Endothelial cell of umbilical vein (primary cell): ENCODE data around the gene N4BP3. TPM values are rescaled to one million over a fixed set of nuclear protein-coding genes. Genes with fewer than 3 reads are reported as not detected.

Source experiments
- BruUV-seq: library from RNA; stranded (reverse); fragments of 400-500 nt; replicated peaks from 2 replicates; lab custom pipeline; 2021; lab: Mats Ljungman, UMichigan
- CTCF ChIA-PET: fragments of 300-600, 350-600 bp; sonication (Branson Sonifier 250); formaldehyde crosslinking; loops from one replicate; lab custom pipeline; 2021; ENCODE audit warnings: antibody characterized with exemption, inconsistent platforms; lab: Charles Lee
- POLR2A ChIA-PET: fragments of 300-600, 350-600 bp; sonication (Branson Sonifier 250); formaldehyde crosslinking; loops from one replicate; lab custom pipeline; 2021; ENCODE audit warnings: antibody characterized with exemption, inconsistent platforms; lab: Charles Lee
- DNase-seq: peaks from one replicate; pipeline ENCODE4 v3.0.0-alpha.2; 2011; ENCODE audit warnings: low read depth, low spot score
- FAIRE-seq: peaks from 2 replicates; lab custom pipeline; 2011; peaks lifted over from hg19 to GRCh38; lab: Jason Lieb, UNC
- H2AFZ ChIP-seq: 2 replicates; pipeline ENCODE4 v1.6.0; 2012; ENCODE audit warnings: low read depth, low read length, control low read depth, inconsistent platforms
- H3K27ac ChIP-seq: 2 replicates; pipeline ENCODE4 v1.5.1; 2011; ENCODE audit warnings: low read depth, mild to moderate bottlenecking, control low read depth, low read length, moderate library complexity; ENCODE audit not compliant: insufficient read depth
- H3K27me3 ChIP-seq, 2 experiments: 2 replicates each; pipeline versions ENCODE4 v1.6.0 to v1.6.1; 2011; ENCODE audit warnings: low read length in 2 of 2, mixed read lengths in 1 of 2; ENCODE audit not compliant: control insufficient read depth in 2 of 2, insufficient read depth in 2 of 2
- H3K36me3 ChIP-seq, 2 experiments: 2 replicates in 1 of 2; 3 replicates in 1 of 2; pipeline ENCODE4 v1.5.1; 2011; ENCODE audit warnings: low read length in 2 of 2, mild to moderate bottlenecking in 1 of 2, moderate library complexity in 1 of 2; ENCODE audit not compliant: control insufficient read depth in 2 of 2, insufficient read depth in 2 of 2; ENCODE audit errors: extremely low read depth in 1 of 2
- H3K4me1 ChIP-seq: 3 replicates; pipeline ENCODE4 v1.5.1; 2011; ENCODE audit warnings: mild to moderate bottlenecking, low read length; ENCODE audit not compliant: control insufficient read depth, insufficient read depth; ENCODE audit errors: extremely low read depth
- H3K4me2 ChIP-seq: 2 replicates; pipeline ENCODE4 v1.6.1; 2011; ENCODE audit warnings: low read length, control low read depth, mixed read lengths; ENCODE audit not compliant: insufficient read depth
- H3K4me3 ChIP-seq, 3 experiments: fragments of 200-600 bp in 1 of 3; sonication (generic), shearing (Covaris generic) in 1 of 3; replicated peaks in 1 of 3; 2 replicates each; pipeline ENCODE4 v1.5.1; 2011 to 2016; ENCODE audit warnings: control low read depth in 3 of 3, low read length in 3 of 3, mild to moderate bottlenecking in 2 of 3, inconsistent platforms in 1 of 3, low read depth in 1 of 3, moderate library complexity in 1 of 3; ENCODE audit not compliant: insufficient read depth in 1 of 3
- H3K79me2 ChIP-seq: 2 replicates; pipeline ENCODE4 v1.6.0; 2012; ENCODE audit warnings: low read length, inconsistent platforms; ENCODE audit not compliant: control insufficient read depth, insufficient read depth
- H3K9ac ChIP-seq: replicated peaks from 2 replicates; pipeline ENCODE3; 2011; ENCODE audit warnings: low read length, control low read depth; ENCODE audit not compliant: insufficient read depth; ENCODE audit errors: extremely low read depth
- H3K9me1 ChIP-seq: replicated peaks from 3 replicates; pipeline ENCODE4 v1.6.0; 2011; ENCODE audit warnings: mild to moderate bottlenecking, low read length; ENCODE audit not compliant: control insufficient read depth, insufficient read depth; ENCODE audit errors: extremely low read depth
- H3K9me3 ChIP-seq: replicated peaks from 2 replicates; pipeline ENCODE4 v1.5.1; 2012; ENCODE audit warnings: low read length, inconsistent platforms; ENCODE audit not compliant: control insufficient read depth, insufficient read depth
- H4K20me1 ChIP-seq: replicated peaks from 2 replicates; pipeline ENCODE3; 2011; ENCODE audit warnings: mild to moderate bottlenecking, low read length; ENCODE audit not compliant: control insufficient read depth, insufficient read depth; ENCODE audit errors: extremely low read depth
- CTCF ChIP-seq, 2 donors: IDR thresholded peaks; 1 replicate in 1 of 2; 2 replicates in 1 of 2; pipeline ENCODE4 v1.5.1; 2011; ENCODE audit warnings: low read length in 2 of 2, mild to moderate bottlenecking in 2 of 2, moderate library complexity in 2 of 2, control low read depth in 1 of 2, inconsistent platforms in 1 of 2, low read depth in 1 of 2; ENCODE audit not compliant: insufficient read depth in 1 of 2; ENCODE audit errors: extremely low read depth in 1 of 2
- EZH2 ChIP-seq: IDR thresholded peaks from 2 replicates; pipeline ENCODE4 v1.6.1; 2012; ENCODE audit warnings: borderline replicate concordance, low read depth, mild to moderate bottlenecking, moderate library complexity, low read length, inconsistent platforms; ENCODE audit not compliant: severe bottlenecking
- FOS ChIP-seq: IDR thresholded peaks from 2 replicates; pipeline ENCODE4 v1.6.1; 2011; ENCODE audit warnings: mild to moderate bottlenecking, low read length, moderate library complexity, borderline replicate concordance; ENCODE audit not compliant: insufficient read depth
- GATA2 ChIP-seq: IDR thresholded peaks from 2 replicates; pipeline ENCODE4 v1.7.0; 2011; ENCODE audit warnings: low read depth, mild to moderate bottlenecking, moderate library complexity, mixed read lengths, low read length; ENCODE audit not compliant: insufficient read length, insufficient read depth
- JUN ChIP-seq: IDR thresholded peaks from 2 replicates; pipeline ENCODE4 v1.6.1; 2011; ENCODE audit warnings: borderline replicate concordance, low read depth; ENCODE audit not compliant: insufficient read length, insufficient read depth
- MAX ChIP-seq: IDR thresholded peaks from 2 replicates; pipeline ENCODE4 v1.6.1; 2011; ENCODE audit not compliant: insufficient read depth, insufficient read length
- MYC ChIP-seq: IDR thresholded peaks from one replicate; pipeline ENCODE4 v1.6.1; 2011; ENCODE audit warnings: mild to moderate bottlenecking, low read depth, low read length
- POLR2A ChIP-seq: IDR thresholded peaks from 2 replicates; pipeline ENCODE4 v1.6.1; 2012; ENCODE audit warnings: low read depth, mild to moderate bottlenecking, control low read depth, low read length
- POLR2AphosphoS5 ChIP-seq: IDR thresholded peaks from 2 replicates; pipeline ENCODE4 v1.6.1; 2012; ENCODE audit warnings: low read depth, mild to moderate bottlenecking, control low read depth, low read length, moderate library complexity; ENCODE audit not compliant: insufficient read depth
- dilution Hi-C: fragments of 300-500 bp; cut with MboI; formaldehyde crosslinking; loops from one replicate; pipeline ENCODE4 v1.15.0; 2019; ENCODE audit warnings: low sequenced_read_pairs; ENCODE audit not compliant: extremely low pct_ligation_motif_present
- intact Hi-C: fragments of 100-400 bp; cut with micrococcal nuclease; formaldehyde crosslinking; loops from one replicate; pipeline ENCODE4 v1.10.0; 2022
- polyA plus RNA-seq, 4 experiments: library from polyadenylated mRNA; depleted of rRNA in 3 of 4; stranded (reverse) in 3 of 4; unstranded in 1 of 4; fragments of >200 nt; gene quantifications; 2 replicates each; pipeline versions ENCODE4 v1.2.1 to v1.2.3, GENCODE V29; 2011 to 2012; ENCODE audit warnings: missing spikeins in 1 of 4
- total RNA-seq: library from RNA; stranded (reverse); gene quantifications from 2 replicates; pipeline ENCODE4 v1.2.3, GENCODE V29; 2021

Gene N4BP3
- total and polyA plus RNA-seq, 2 donors (not counting 3 experiments of a cell fraction or from before 2014, with no cell fraction given), result 11.8 to 38.2 TPM

- DNase-seq (no peak), FAIRE-seq (no peak)
- TF ChIP-seq GATA2, result no peak
- Histone ChIP-seq H3K9me1 (no peaks in the 10 kb centered on the region), H3K4me3 (no peak overlapping the region), H4K20me1 (no peaks in the 10 kb centered on the region), H3K4me2 (no peak overlapping the region), H3K27me3 (no peaks in the 10 kb centered on the region), H3K27ac (no peak overlapping the region), H3K9me3 (no peaks in the 10 kb centered on the region), H3K4me1 (no peaks in the 10 kb centered on the region), H3K79me2 (peaks cover 8% of the 10 kb centered on the region), H3K9ac (no peak overlapping the region), H3K36me3 (peaks cover 18 to 49% of the 10 kb centered on the region in 2 experiments), H2AFZ (no peak overlapping the region)
- POLR2A ChIA-PET, result no interaction called here
- intact Hi-C loops, result loop anchor here (2.0 kb wide), 2 partner anchors 17 to 33 kb away; partner anchors contain the start of gene RMND5B
- no TSS peak for BruUV-seq
- CTCF ChIA-PET, result interaction anchor here (1.3 to 11.5 kb wide), 2 partner anchors 10 to 71 kb away, joined by 3 to 200 read pairs; no protein-coding TSS in a partner anchor
- dilution Hi-C loops, result no loop called here
Observed at GRCh38 chr5:178147406-178147805, 34.1 kb downstream of the N4BP3 start.

- DNase-seq, result no peak
- BruUV-seq, result no TSS peak
- H3K4me3 ChIP-seq, result no peak overlapping the region
- no peaks in the 10 kb centered on the region for H3K27me3 ChIP-seq
- peaks cover 18 to 39% of the 10 kb centered on the region in 2 experiments for H3K36me3 ChIP-seq
- ChIA-PET POLR2A (no interaction called here), CTCF (interaction anchor here (11.5 kb wide), 1 partner anchor 73 kb away, joined by 200 read pairs; no protein-coding TSS in a partner anchor)
- no peak overlapping the region for H3K9ac ChIP-seq
- FAIRE-seq, result no peak
- no peak overlapping the region for H3K4me2 ChIP-seq
- dilution Hi-C loops, result no loop called here
- no peaks in the 10 kb centered on the region for H3K9me3 ChIP-seq
- no peaks in the 10 kb centered on the region for H4K20me1 ChIP-seq
- no peak for TF ChIP-seq MYC
- no peak for TF ChIP-seq POLR2AphosphoS5
- TF ChIP-seq JUN, result no peak
- TF ChIP-seq MAX, result no peak
- TF ChIP-seq CTCF (IDR thresholded peaks at IDR 0.05; ENCODE audit: extremely low read depth in 1 of 2, insufficient read depth in 1 of 2, low read depth in 1 of 2, low read length in 2 of 2), result no peak
- TF ChIP-seq GATA2, result no peak
- no peak for TF ChIP-seq FOS
- no peak for TF ChIP-seq POLR2A
- no peak for TF ChIP-seq EZH2
- H3K27ac ChIP-seq, result no peak overlapping the region
- no peak overlapping the region for H2AFZ ChIP-seq
- H3K4me1 ChIP-seq, result peaks cover 6% of the 10 kb centered on the region
- H3K79me2 ChIP-seq, result peaks cover 17% of the 10 kb centered on the region
- intact Hi-C loops, result no loop called here
- H3K9me1 ChIP-seq, result no peaks in the 10 kb centered on the region
Observed at GRCh38 chr5:178149199-178149932, 36.0 kb downstream of the N4BP3 start.
